Measurements from ENCODE around the gene GNA15.
"Not testable (repeated sequence)": the region's sequence is repeated elsewhere in the genome, so short reads cannot be mapped to it uniquely, and the experiment has no call there.

Gene GNA15

GRCh38 chr19:3152419-3152780 lies 16.6 kb downstream of the GNA15 start:
- no peak for DNase-seq (ENCODE audit: low spot score)
- TF ChIP-seq CTCF (IDR thresholded peaks at IDR 0.05; ENCODE audit: extremely low read depth, missing control alignments) = no peak

GRCh38 chr19:3153286-3154230 lies 17.7 kb downstream of the GNA15 start:
- no peak for TF ChIP-seq CTCF (IDR thresholded peaks at IDR 0.05; ENCODE audit: extremely low read depth, missing control alignments)

GRCh38 chr19:3154447-3154846 lies 18.6 kb downstream of the GNA15 start:
- not testable (repeated sequence) for DNase-seq (ENCODE audit: low spot score)

More at GRCh38 chr19:3153286-3154230, 17.7 kb downstream of the GNA15 start:
- no peak for DNase-seq (ENCODE audit: low spot score)

GRCh38 chr19:3154957-3155736 lies 19.3 kb downstream of the GNA15 start:
- DNase-seq (ENCODE audit: low spot score) = peak; percentile 87
- no peak for TF ChIP-seq CTCF (IDR thresholded peaks at IDR 0.05; ENCODE audit: extremely low read depth, missing control alignments)

- TF ChIP-seq CTCF (IDR thresholded peaks at IDR 0.05; ENCODE audit: extremely low read depth, missing control alignments) = no peak
- no peak for DNase-seq (ENCODE audit: low spot score)
Measured at GRCh38 chr19:3157096-3157845, 21.4 kb downstream of the GNA15 start.

- DNase-seq (ENCODE audit: low spot score) = no peak
- TF ChIP-seq CTCF (IDR thresholded peaks at IDR 0.05; ENCODE audit: extremely low read depth, missing control alignments) = no peak
Measured at GRCh38 chr19:3159565-3159964, 23.7 kb downstream of the GNA15 start.

- no peak for DNase-seq (ENCODE audit: low spot score)
- TF ChIP-seq CTCF (IDR thresholded peaks at IDR 0.05; ENCODE audit: extremely low read depth, missing control alignments) = no peak
Measured at GRCh38 chr19:3160219-3160618, 24.4 kb downstream of the GNA15 start.

Measured in GM20000 (cell line).